Measurements from ENCODE around the gene PDCD1LG2. TPM values are rescaled to one million over a fixed set of nuclear protein-coding genes. Genes with fewer than 3 reads are reported as not detected.

The PDCD1LG2 gene
- total RNA-seq, 6 donors from 2014 or later = 1.0 to 10.6 (median 3.2) TPM

DNA sequence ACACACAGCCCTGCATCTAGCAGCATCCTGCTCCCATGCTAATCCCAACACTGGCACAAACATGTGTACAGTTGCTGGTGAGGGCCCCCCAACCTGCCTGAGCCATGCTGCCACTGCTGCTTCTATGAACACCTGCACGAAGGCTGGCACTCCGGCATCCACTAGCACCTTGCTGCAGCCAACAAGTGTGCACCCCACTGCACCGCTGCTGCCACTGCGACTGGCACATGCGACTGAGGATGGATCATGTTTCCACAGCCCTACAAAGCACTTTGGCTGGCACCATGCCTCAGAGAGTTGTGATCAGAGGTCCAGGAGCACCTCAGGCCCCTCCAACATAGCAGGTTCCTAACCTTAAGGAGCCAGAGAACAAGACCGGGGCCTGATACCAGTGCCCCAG is 7.8 kb upstream of the PDCD1LG2 start:
- Histone ChIP-seq H3K36me3 (no peaks in the 10 kb centered on the region), H3K9me3 (no peaks in the 10 kb centered on the region), H3K4me3 (no peak overlapping the region), H3K27ac (no peak overlapping the region), H3K4me1 (peaks cover 10 to 24% (median 17%) of the 10 kb centered on the region in 4 donors), H3K27me3 (no peaks in the 10 kb centered on the region)
- TF ChIP-seq POLR2AphosphoS5 (IDR thresholded peaks at IDR 0.05) = no peak
- TF ChIP-seq, protein P1, sequence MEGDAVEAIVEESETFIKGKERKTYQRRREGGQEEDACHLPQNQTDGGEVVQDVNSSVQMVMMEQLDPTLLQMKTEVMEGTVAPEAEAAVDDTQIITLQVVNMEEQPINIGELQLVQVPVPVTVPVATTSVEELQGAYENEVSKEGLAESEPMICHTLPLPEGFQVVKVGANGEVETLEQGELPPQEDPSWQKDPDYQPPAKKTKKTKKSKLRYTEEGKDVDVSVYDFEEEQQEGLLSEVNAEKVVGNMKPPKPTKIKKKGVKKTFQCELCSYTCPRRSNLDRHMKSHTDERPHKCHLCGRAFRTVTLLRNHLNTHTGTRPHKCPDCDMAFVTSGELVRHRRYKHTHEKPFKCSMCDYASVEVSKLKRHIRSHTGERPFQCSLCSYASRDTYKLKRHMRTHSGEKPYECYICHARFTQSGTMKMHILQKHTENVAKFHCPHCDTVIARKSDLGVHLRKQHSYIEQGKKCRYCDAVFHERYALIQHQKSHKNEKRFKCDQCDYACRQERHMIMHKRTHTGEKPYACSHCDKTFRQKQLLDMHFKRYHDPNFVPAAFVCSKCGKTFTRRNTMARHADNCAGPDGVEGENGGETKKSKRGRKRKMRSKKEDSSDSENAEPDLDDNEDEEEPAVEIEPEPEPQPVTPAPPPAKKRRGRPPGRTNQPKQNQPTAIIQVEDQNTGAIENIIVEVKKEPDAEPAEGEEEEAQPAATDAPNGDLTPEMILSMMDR (IDR thresholded peaks at IDR 0.05) = no peak
- TF ChIP-seq POLR2A (IDR thresholded peaks at IDR 0.05) = no peak
- no peak for TF ChIP-seq EP300 (IDR thresholded peaks at IDR 0.05)
- 97 to 100% methylated on average over 3 to 6 of the region's 6 CpGs for WGBS, 2 donors
- ATAC-seq (ENCODE audit: low FRiP score in 2 of 2) (no peak), DNase-seq (peak in 1 of 2 donors; percentile 38)

DNA sequence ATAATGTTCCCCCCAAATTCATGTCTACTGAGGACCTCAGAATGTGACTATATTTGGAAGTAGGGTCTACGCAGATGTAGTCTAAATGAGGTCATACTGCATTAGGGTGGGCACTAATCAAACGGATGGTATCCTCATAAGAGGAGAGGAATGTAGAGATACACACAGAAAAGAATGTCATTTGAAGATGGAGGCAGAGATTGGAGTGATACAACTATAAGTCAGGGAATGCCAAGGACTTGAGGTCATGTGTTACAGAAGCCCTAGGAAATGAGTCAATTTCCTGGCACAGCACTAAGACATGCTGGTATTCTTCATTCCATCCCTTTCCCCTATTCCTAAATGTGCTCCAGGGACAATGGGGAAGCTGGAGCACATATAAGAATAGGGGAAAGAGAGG is 758 bp upstream of the PDCD1LG2 start:
- no peaks in the 10 kb centered on the region for H3K9me3 ChIP-seq
- DNase-seq (no peak), ATAC-seq (ENCODE audit: low FRiP score in 2 of 2) (peak in 1 of 2 donors; percentile 81)
- peak overlapping the region; percentile 70 to 82 (median 76) for H3K27ac ChIP-seq
- WGBS, 2 donors = 57 to 70% methylated on average over 2 of the region's 2 CpGs
- peaks cover 17 to 37% (median 20%) of the 10 kb centered on the region in 4 donors for H3K4me1 ChIP-seq
- H3K27me3 ChIP-seq = no peaks in the 10 kb centered on the region
- TF ChIP-seq POLR2A (IDR thresholded peaks at IDR 0.05) = no peak
- TF ChIP-seq EP300 (IDR thresholded peaks at IDR 0.05) = peak in 2 of 4 donors; percentile 53 to 81
- peak in 1 of 2 donors; percentile 28 for TF ChIP-seq POLR2AphosphoS5 (IDR thresholded peaks at IDR 0.05)
- no peak overlapping the region for H3K4me3 ChIP-seq
- H3K36me3 ChIP-seq = no peaks in the 10 kb centered on the region

DNA sequence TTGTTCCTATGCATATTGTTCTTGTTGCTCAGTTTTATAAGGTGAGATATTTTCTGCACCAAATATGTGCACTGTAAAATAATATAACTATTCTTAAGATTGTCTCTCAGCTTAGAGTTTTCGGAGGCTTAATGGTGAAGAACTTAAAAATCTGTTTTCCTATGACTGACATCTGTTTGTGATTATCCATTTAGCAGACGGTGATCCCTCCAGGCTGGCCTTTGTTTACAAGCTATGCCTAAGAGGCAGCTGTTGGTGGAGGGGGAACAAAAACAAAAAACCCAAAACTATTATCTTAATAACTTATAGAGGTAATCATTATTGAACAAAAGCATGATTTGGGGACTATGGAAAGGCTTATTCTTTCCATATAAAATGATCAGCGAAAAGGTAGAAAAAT is 658 bp downstream of the PDCD1LG2 start:
- no peak for ATAC-seq (ENCODE audit: low FRiP score in 2 of 2)
- no peaks in the 10 kb centered on the region for H3K27me3 ChIP-seq
- H3K4me1 ChIP-seq = peaks cover 17 to 37% (median 20%) of the 10 kb centered on the region in 4 donors
- DNase-seq = no peak
- TF ChIP-seq POLR2AphosphoS5 (IDR thresholded peaks at IDR 0.05) = no peak
- no peak for TF ChIP-seq EP300 (IDR thresholded peaks at IDR 0.05)
- no peak for TF ChIP-seq POLR2A (IDR thresholded peaks at IDR 0.05)
- TF ChIP-seq, protein P1 (IDR thresholded peaks at IDR 0.05) = no peak
- H3K4me3 ChIP-seq = peak overlapping the region in 3 of 4 donors; percentile 6 to 38 (median 31)
- H3K9me3 ChIP-seq = no peaks in the 10 kb centered on the region
- WGBS, 2 donors = 75 to 78% methylated on average over 3 of the region's 3 CpGs
- no peaks in the 10 kb centered on the region for H3K36me3 ChIP-seq
- peak overlapping the region; percentile 70 to 82 (median 76) for H3K27ac ChIP-seq

DNA sequence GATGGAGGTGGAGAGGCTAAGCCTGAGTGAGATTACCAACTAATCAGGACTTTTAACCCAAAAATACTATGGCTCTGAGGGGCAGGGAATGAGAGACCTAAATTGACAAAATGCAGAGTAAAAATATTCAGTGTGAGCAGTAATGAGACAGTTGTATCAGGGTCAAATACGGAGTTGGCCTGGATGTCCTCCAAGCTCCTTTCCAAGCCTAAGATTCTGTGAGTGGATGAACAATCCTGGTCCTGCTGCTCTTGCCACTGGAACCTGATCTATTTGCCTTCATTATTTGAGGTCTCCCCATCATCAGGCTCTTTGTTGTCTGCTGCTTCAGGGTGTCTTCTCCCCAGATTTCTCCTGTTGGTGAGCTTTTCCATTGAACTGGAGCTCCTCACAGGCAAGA is 1.1 kb downstream of the PDCD1LG2 start:
- peaks cover 17 to 37% (median 20%) of the 10 kb centered on the region in 4 donors for H3K4me1 ChIP-seq
- H3K36me3 ChIP-seq = no peaks in the 10 kb centered on the region
- H3K4me3 ChIP-seq = peak overlapping the region in 3 of 4 donors; percentile 6 to 38 (median 31)
- H3K27ac ChIP-seq = peak overlapping the region; percentile 70 to 82 (median 76)
- whole genome bisulfite sequencing, 2 donors = 76 to 86% methylated on average over 1 of the region's 1 CpG
- ATAC-seq (ENCODE audit: low FRiP score in 2 of 2) (no peak), DNase-seq (no peak)
- no peak for TF ChIP-seq POLR2AphosphoS5 (IDR thresholded peaks at IDR 0.05)
- no peak for TF ChIP-seq POLR2A (IDR thresholded peaks at IDR 0.05)
- TF ChIP-seq EP300 (IDR thresholded peaks at IDR 0.05) = no peak
- TF ChIP-seq, protein P1 (IDR thresholded peaks at IDR 0.05) = no peak
- no peaks in the 10 kb centered on the region for H3K9me3 ChIP-seq
- no peaks in the 10 kb centered on the region for H3K27me3 ChIP-seq

DNA sequence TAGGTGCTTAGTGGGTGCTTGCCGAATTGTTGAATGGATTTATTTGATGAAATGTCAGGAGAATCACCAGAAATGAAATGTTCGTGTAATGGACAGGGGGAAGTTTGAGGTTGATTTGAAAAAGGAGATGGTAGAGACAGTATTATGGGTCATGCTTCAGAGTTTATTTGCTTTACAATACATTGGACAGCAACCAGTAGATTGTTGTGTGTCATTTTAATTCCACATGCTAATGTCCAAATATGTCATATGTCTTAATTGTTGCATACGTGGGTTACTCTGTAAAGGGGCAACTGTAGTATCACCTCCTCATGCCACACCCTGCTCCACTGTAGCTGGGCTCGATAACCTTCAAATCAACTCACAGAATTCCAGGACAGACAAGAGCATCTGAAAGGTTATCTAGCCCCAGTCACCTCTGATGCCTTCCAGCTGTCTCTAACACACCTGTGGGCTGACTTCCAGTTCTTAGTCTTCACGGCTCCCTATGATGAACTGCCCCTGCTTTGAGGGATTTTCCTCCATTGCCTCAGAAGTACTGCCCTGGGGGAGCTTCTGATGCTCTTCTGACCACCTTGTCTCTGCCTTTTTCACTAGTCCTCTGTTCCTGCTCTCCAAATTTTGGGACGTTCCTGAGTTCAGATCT is 1.7 kb downstream of the PDCD1LG2 start:
- 82 to 90% methylated on average over 6 of the region's 6 CpGs for WGBS, 2 donors
- H3K27ac ChIP-seq = peak overlapping the region in 2 of 4 donors; percentile 73 to 82
- H3K4me3 ChIP-seq = peak overlapping the region in 3 of 4 donors; percentile 6 to 38 (median 31)
- H3K4me1 ChIP-seq = peaks cover 17 to 37% (median 20%) of the 10 kb centered on the region in 4 donors
- TF ChIP-seq EP300 (IDR thresholded peaks at IDR 0.05) = no peak
- TF ChIP-seq POLR2AphosphoS5 (IDR thresholded peaks at IDR 0.05) = no peak
- TF ChIP-seq POLR2A (IDR thresholded peaks at IDR 0.05) = no peak
- TF ChIP-seq, protein P1 (IDR thresholded peaks at IDR 0.05) = no peak
- H3K36me3 ChIP-seq = no peaks in the 10 kb centered on the region
- no peaks in the 10 kb centered on the region for H3K9me3 ChIP-seq
- no peak for DNase-seq
- no peak for ATAC-seq (ENCODE audit: low FRiP score in 2 of 2)
- no peaks in the 10 kb centered on the region for H3K27me3 ChIP-seq

Data from upper lobe of left lung (tissue), 6 donors.